ENCODE measurements around the gene ACTR3. TPM values are rescaled to one million over a fixed set of nuclear protein-coding genes. Genes with fewer than 3 reads are reported as not detected.

The ACTR3 gene
- total RNA-seq, 4 donors from 2014 or later: 80.0 to 124 (median 101) TPM

GRCh38 chr2:113922335-113922734 lies 32.4 kb downstream of the ACTR3 start:
- H3K27ac ChIP-seq: peak overlapping the region in 1 of 4 donors; percentile 48
- DNase-seq: no peak

GRCh38 chr2:113922784-113923183 lies 32.9 kb downstream of the ACTR3 start:
- H3K4me1 ChIP-seq: no peaks in the 10 kb centered on the region
- H3K36me3 ChIP-seq: peaks cover 0 to 63% (median 0%) of the 10 kb centered on the region in 3 donors
- H3K4me3 ChIP-seq: no peak overlapping the region
- TF ChIP-seq POLR2A (IDR thresholded peaks at IDR 0.05): no peak
- TF ChIP-seq CTCF (IDR thresholded peaks at IDR 0.05): no peak
- DNase-seq: no peak
- peak overlapping the region in 1 of 4 donors; percentile 48 for H3K27ac ChIP-seq
- H3K9me3 ChIP-seq: no peaks in the 10 kb centered on the region
- no peaks in the 10 kb centered on the region for H3K27me3 ChIP-seq

More at GRCh38 chr2:113922335-113922734, 32.4 kb downstream of the ACTR3 start:
- Histone ChIP-seq H3K36me3 (peaks cover 0 to 63% (median 0%) of the 10 kb centered on the region in 3 donors), H3K9me3 (no peaks in the 10 kb centered on the region), H3K4me3 (no peak overlapping the region), H3K27me3 (no peaks in the 10 kb centered on the region), H3K4me1 (no peaks in the 10 kb centered on the region)
- TF ChIP-seq POLR2A (IDR thresholded peaks at IDR 0.05): no peak
- TF ChIP-seq CTCF (IDR thresholded peaks at IDR 0.05): no peak

GRCh38 chr2:113925884-113926283 lies 36.0 kb downstream of the ACTR3 start:
- no peak for TF ChIP-seq CTCF (IDR thresholded peaks at IDR 0.05)
- H3K9me3 ChIP-seq: no peaks in the 10 kb centered on the region
- peaks cover 0 to 60% (median 0%) of the 10 kb centered on the region in 3 donors for H3K36me3 ChIP-seq
- H3K27ac ChIP-seq: no peak overlapping the region
- no peaks in the 10 kb centered on the region for H3K4me1 ChIP-seq
- H3K4me3 ChIP-seq: no peak overlapping the region
- DNase-seq: no peak
- no peaks in the 10 kb centered on the region for H3K27me3 ChIP-seq

- no peak overlapping the region for H3K4me3 ChIP-seq
- no peaks in the 10 kb centered on the region for H3K4me1 ChIP-seq
- H3K27me3 ChIP-seq: no peaks in the 10 kb centered on the region
- H3K9me3 ChIP-seq: no peaks in the 10 kb centered on the region
- DNase-seq: no peak
- TF ChIP-seq CTCF (IDR thresholded peaks at IDR 0.05) (no peak), POLR2A (IDR thresholded peaks at IDR 0.05) (no peak)
- H3K36me3 ChIP-seq: peaks cover 0 to 60% (median 0%) of the 10 kb centered on the region in 3 donors
- H3K27ac ChIP-seq: no peak overlapping the region
Observed at GRCh38 chr2:113926314-113926713, 36.4 kb downstream of the ACTR3 start.

GRCh38 chr2:113930448-113930847 lies 40.6 kb downstream of the ACTR3 start:
- no peaks in the 10 kb centered on the region for H3K9me3 ChIP-seq
- no peak for DNase-seq
- H3K27ac ChIP-seq: no peak overlapping the region
- no peaks in the 10 kb centered on the region for H3K27me3 ChIP-seq
- H3K4me1 ChIP-seq: no peaks in the 10 kb centered on the region
- peaks cover 0 to 69% (median 0%) of the 10 kb centered on the region in 3 donors for H3K36me3 ChIP-seq
- no peak overlapping the region for H3K4me3 ChIP-seq
- TF ChIP-seq CTCF (IDR thresholded peaks at IDR 0.05): no peak
- TF ChIP-seq POLR2A (IDR thresholded peaks at IDR 0.05): no peak

GRCh38 chr2:113937501-113937900 lies 47.6 kb downstream of the ACTR3 start:
- H3K27me3 ChIP-seq: no peaks in the 10 kb centered on the region
- H3K9me3 ChIP-seq: no peaks in the 10 kb centered on the region
- no peak overlapping the region for H3K4me3 ChIP-seq
- no peaks in the 10 kb centered on the region for H3K4me1 ChIP-seq
- TF ChIP-seq POLR2A (IDR thresholded peaks at IDR 0.05): no peak
- TF ChIP-seq CTCF (IDR thresholded peaks at IDR 0.05): no peak
- peaks cover 0 to 83% (median 0%) of the 10 kb centered on the region in 3 donors for H3K36me3 ChIP-seq
- H3K27ac ChIP-seq: no peak overlapping the region
- no peak for DNase-seq
